ENCODE measurements around the gene LRMDA. TPM values are rescaled to one million over a fixed set of nuclear protein-coding genes. Genes with fewer than 3 reads are reported as not detected.

The LRMDA gene
- total RNA-seq, 2 experiments from 2014 or later: not detected

DNA sequence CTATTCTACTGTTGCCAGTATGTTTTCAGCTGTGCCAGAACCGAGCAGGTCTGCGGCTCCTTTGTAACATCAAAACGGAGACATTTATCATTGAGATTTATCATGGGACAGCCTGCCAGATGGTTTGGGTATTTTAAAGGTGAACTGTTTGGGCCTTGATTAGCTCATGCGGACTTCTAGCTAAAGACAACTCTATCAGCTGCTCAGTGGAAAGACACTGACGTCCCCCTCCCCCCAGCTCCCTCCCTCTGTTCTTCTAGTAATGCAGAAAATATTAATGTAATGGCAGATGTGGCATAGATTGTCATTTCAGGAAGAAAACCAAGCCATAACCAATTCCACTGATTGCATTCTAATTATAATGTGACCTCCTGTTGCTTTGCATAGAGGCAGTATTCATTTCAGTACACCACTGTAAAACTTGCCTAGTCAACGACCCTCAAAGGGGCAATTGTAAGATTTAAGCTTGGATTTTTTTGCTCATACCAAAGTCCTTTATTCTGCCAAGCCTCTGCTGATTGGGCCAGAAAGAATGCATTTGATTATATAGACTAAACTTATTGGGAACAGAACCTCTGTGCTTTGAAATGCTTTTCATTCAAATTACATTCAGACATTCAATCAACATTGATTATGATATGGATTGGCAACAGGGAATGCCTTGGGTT is 966.8 kb downstream of the LRMDA start:
- ATAC-seq (ENCODE audit: poor library complexity): no peak
- TF ChIP-seq, protein P1, sequence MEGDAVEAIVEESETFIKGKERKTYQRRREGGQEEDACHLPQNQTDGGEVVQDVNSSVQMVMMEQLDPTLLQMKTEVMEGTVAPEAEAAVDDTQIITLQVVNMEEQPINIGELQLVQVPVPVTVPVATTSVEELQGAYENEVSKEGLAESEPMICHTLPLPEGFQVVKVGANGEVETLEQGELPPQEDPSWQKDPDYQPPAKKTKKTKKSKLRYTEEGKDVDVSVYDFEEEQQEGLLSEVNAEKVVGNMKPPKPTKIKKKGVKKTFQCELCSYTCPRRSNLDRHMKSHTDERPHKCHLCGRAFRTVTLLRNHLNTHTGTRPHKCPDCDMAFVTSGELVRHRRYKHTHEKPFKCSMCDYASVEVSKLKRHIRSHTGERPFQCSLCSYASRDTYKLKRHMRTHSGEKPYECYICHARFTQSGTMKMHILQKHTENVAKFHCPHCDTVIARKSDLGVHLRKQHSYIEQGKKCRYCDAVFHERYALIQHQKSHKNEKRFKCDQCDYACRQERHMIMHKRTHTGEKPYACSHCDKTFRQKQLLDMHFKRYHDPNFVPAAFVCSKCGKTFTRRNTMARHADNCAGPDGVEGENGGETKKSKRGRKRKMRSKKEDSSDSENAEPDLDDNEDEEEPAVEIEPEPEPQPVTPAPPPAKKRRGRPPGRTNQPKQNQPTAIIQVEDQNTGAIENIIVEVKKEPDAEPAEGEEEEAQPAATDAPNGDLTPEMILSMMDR (IDR thresholded peaks at IDR 0.05): no peak
- H3K4me3 ChIP-seq (ENCODE audit: low read length): no peak overlapping the region
- no peaks in the 10 kb centered on the region for H3K27me3 Mint-ChIP-seq
- intact Hi-C loops (cut with DNase I, micrococcal nuclease): no loop called here
- H3K4me1 ChIP-seq (ENCODE audit: insufficient read depth, low read length): no peaks in the 10 kb centered on the region
- no peak for DNase-seq
- no peak overlapping the region for H3K27ac Mint-ChIP-seq
- no peak overlapping the region for H3K27ac ChIP-seq (ENCODE audit: low read depth in 1 of 2, low read length in 2 of 2)
- H3K36me3 Mint-ChIP-seq (ENCODE audit: low read depth): no peaks in the 10 kb centered on the region
- H3K9me3 ChIP-seq (ENCODE audit: control insufficient read depth in 1 of 2, insufficient read depth in 1 of 2, low read length in 2 of 2): peaks cover 0 to 5% of the 10 kb centered on the region in 2 experiments
- H3K4me3 Mint-ChIP-seq: no peak overlapping the region
- ChIA-PET CTCF (no interaction called here), POLR2A (no interaction called here)
- H3K4me1 Mint-ChIP-seq (ENCODE audit: low read depth): no peaks in the 10 kb centered on the region
- H3K27me3 ChIP-seq (ENCODE audit: control insufficient read depth in 1 of 2, insufficient read depth in 2 of 2, low read length in 2 of 2): no peaks in the 10 kb centered on the region
- peaks cover 4% of the 10 kb centered on the region for H3K9me3 Mint-ChIP-seq
- no peaks in the 10 kb centered on the region for H3K36me3 ChIP-seq (ENCODE audit: insufficient read depth, low read length)

DNA sequence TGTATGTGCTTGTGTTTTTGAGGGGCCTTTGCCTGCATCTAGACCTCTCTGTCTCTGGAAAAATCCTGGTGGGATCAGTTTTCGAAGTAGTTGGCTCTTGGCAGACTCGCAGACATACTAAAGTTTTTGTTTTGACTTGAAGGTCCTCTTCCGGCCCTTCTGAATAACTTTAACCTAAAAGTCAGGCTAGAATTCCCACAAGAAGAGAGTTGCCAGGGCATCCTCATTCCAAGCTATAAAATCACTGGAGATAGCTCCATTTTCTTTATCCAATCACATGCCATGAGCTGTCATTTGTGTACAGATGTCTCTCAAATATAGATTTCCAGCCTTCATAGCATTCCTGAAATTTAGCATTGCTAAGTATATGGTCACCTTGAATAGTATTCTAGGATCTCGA is 967.8 kb downstream of the LRMDA start:
- H3K36me3 ChIP-seq (ENCODE audit: insufficient read depth, low read length): no peaks in the 10 kb centered on the region
- no peaks in the 10 kb centered on the region for H3K4me1 ChIP-seq (ENCODE audit: insufficient read depth, low read length)
- no peak overlapping the region for H3K4me3 ChIP-seq (ENCODE audit: low read length)
- Mint-ChIP-seq H3K9me3 (peaks cover 7% of the 10 kb centered on the region), H3K27me3 (no peaks in the 10 kb centered on the region), H3K4me3 (no peak overlapping the region), H3K27ac (no peak overlapping the region), H3K4me1 (ENCODE audit: low read depth) (no peaks in the 10 kb centered on the region), H3K36me3 (ENCODE audit: low read depth) (no peaks in the 10 kb centered on the region)
- no peak for ATAC-seq (ENCODE audit: poor library complexity)
- peaks cover 0 to 5% of the 10 kb centered on the region in 2 experiments for H3K9me3 ChIP-seq (ENCODE audit: control insufficient read depth in 1 of 2, insufficient read depth in 1 of 2, low read length in 2 of 2)
- no peak for DNase-seq
- ChIA-PET POLR2A (no interaction called here), CTCF (interaction anchor here (0.5 kb wide), 1 partner anchor 607 kb away, joined by 3 read pairs; no protein-coding TSS in a partner anchor)
- intact Hi-C loops (cut with DNase I, micrococcal nuclease): no loop called here
- TF ChIP-seq, protein P1 (IDR thresholded peaks at IDR 0.05): no peak
- no peak overlapping the region for H3K27ac ChIP-seq (ENCODE audit: low read depth in 1 of 2, low read length in 2 of 2)
- H3K27me3 ChIP-seq (ENCODE audit: control insufficient read depth in 1 of 2, insufficient read depth in 2 of 2, low read length in 2 of 2): no peaks in the 10 kb centered on the region

DNA sequence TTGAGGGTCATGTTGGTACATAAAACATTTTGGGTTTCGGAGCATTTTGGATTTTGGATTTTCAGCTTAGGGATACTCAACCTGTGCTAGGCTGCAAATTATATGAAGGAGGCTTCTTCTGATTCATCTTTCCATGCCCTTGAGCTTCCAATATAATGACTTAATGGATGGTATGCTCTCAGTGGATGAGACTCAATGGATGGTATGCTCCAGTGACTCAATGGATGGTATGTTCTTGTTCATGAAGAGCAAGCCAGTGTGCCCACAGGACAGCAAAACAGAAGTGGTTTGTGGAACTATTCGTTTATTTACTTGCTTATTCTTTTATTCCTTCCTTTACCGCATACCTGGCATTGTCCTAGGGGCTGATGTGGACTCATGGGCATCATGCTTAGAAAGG is 969.6 kb downstream of the LRMDA start:
- H3K4me3 ChIP-seq (ENCODE audit: low read length): no peak overlapping the region
- no peak for DNase-seq
- intact Hi-C loops (cut with DNase I, micrococcal nuclease): no loop called here
- H3K9me3 Mint-ChIP-seq: peaks cover 9% of the 10 kb centered on the region
- POLR2A ChIA-PET: no interaction called here
- no peaks in the 10 kb centered on the region for H3K27me3 ChIP-seq (ENCODE audit: control insufficient read depth in 1 of 2, insufficient read depth in 2 of 2, low read length in 2 of 2)
- H3K27ac ChIP-seq (ENCODE audit: low read depth in 1 of 2, low read length in 2 of 2): no peak overlapping the region
- H3K36me3 ChIP-seq (ENCODE audit: insufficient read depth, low read length): no peaks in the 10 kb centered on the region
- no peaks in the 10 kb centered on the region for H3K36me3 Mint-ChIP-seq (ENCODE audit: low read depth)
- H3K4me3 Mint-ChIP-seq: no peak overlapping the region
- TF ChIP-seq, protein P1 (IDR thresholded peaks at IDR 0.05): no peak
- peaks cover 0 to 5% of the 10 kb centered on the region in 2 experiments for H3K9me3 ChIP-seq (ENCODE audit: control insufficient read depth in 1 of 2, insufficient read depth in 1 of 2, low read length in 2 of 2)
- H3K4me1 ChIP-seq (ENCODE audit: insufficient read depth, low read length): no peaks in the 10 kb centered on the region
- CTCF ChIA-PET: no interaction called here
- no peak for ATAC-seq (ENCODE audit: poor library complexity)
- no peak overlapping the region for H3K27ac Mint-ChIP-seq
- H3K4me1 Mint-ChIP-seq (ENCODE audit: low read depth): no peaks in the 10 kb centered on the region
- H3K27me3 Mint-ChIP-seq: no peaks in the 10 kb centered on the region
